BJ (cell line): ENCODE measurements around the gene DHODH. TPM values are rescaled to one million over a fixed set of nuclear protein-coding genes. Genes with fewer than 3 reads are reported as not detected.
"Not testable (repeated sequence)": the region's sequence is repeated elsewhere in the genome, so short reads cannot be mapped to it uniquely, and the experiment has no call there.

ENCODE experiments used
- CTCF ChIA-PET: fragments of 350-600 bp; formaldehyde crosslinking; extraction: SDS; loops from one replicate; lab custom pipeline; 2021; ENCODE audit warnings: antibody characterized with exemption, inconsistent platforms; lab: Yijun Ruan, JAX
- POLR2A ChIA-PET: fragments of 300-600 bp; sonication (Branson Sonifier 250); formaldehyde crosslinking; extraction: SDS; loops from one replicate; lab custom pipeline; 2021; ENCODE audit warnings: antibody characterized with exemption; lab: Charles Lee
- DNase-seq: peaks from one replicate; pipeline ENCODE4 v3.0.0-alpha.2; 2011; ENCODE audit warnings: low read depth
- H3K27me3 ChIP-seq: 2 replicates; pipeline ENCODE4 v1.6.0; 2011; ENCODE audit warnings: low read length; ENCODE audit not compliant: control insufficient read depth, insufficient read depth
- H3K36me3 ChIP-seq: 2 replicates; pipeline ENCODE4 v1.5.1; 2011; ENCODE audit warnings: low read length; ENCODE audit not compliant: control insufficient read depth, insufficient read depth
- H3K4me3 ChIP-seq: 2 replicates; pipeline ENCODE4 v1.5.1; 2011; ENCODE audit warnings: low read depth, mild to moderate bottlenecking, control low read depth, low read length
- CTCF ChIP-seq: IDR thresholded peaks from 2 replicates; pipeline ENCODE4 v1.5.1; 2011; ENCODE audit warnings: low read depth, mild to moderate bottlenecking, control low read depth, inconsistent platforms, low read length, moderate library complexity; ENCODE audit not compliant: insufficient read depth
- polyA plus RNA-seq: library from polyadenylated mRNA; depleted of rRNA; stranded (reverse); fragments of >200 nt; gene quantifications from 2 replicates; pipeline ENCODE4 v1.2.3, GENCODE V29; 2011; rRNA removed
- small RNA-seq: library from RNA; depleted of rRNA; stranded (forward); fragments of <200 nt; gene quantifications from one replicate; pipeline ENCODE3, GENCODE V24; 2012; ENCODE audit warnings: low replicate concordance, low read depth; ENCODE audit not compliant: insufficient read length

Gene DHODH
- polyA plus RNA-seq, 1 experiment = 2.7 TPM

- CTCF ChIA-PET = interaction anchor here (1.1 kb wide), 1 partner anchor 15 kb away, joined by 3 read pairs; no protein-coding TSS in a partner anchor
- POLR2A ChIA-PET = no interaction called here
- no peaks in the 10 kb centered on the region for H3K36me3 ChIP-seq
- no peak for TF ChIP-seq CTCF
- no peak for DNase-seq
- H3K27me3 ChIP-seq = no peaks in the 10 kb centered on the region
- H3K4me3 ChIP-seq = no peak overlapping the region
Measured at GRCh38 chr16:72072514-72073342, 64.2 kb downstream of the DHODH start.

- CTCF ChIA-PET = interaction anchor here (0.8 kb wide), 1 partner anchor 1961 kb away, joined by 3 read pairs; no protein-coding TSS in a partner anchor
- POLR2A ChIA-PET = no interaction called here
- DNase-seq = no peak
Measured at GRCh38 chr16:72073560-72074230, 65.2 kb downstream of the DHODH start.

GRCh38 chr16:72075067-72075466 lies 66.5 kb downstream of the DHODH start:
- H3K4me3 ChIP-seq, H3K27me3 ChIP-seq, POLR2A ChIA-PET, DNase-seq, CTCF ChIA-PET, H3K36me3 ChIP-seq: not testable (repeated sequence)

More at GRCh38 chr16:72073560-72074230, 65.2 kb downstream of the DHODH start:
- Histone ChIP-seq H3K36me3 (no peaks in the 10 kb centered on the region), H3K27me3 (no peaks in the 10 kb centered on the region), H3K4me3 (no peak overlapping the region)
- no peak for TF ChIP-seq CTCF

Small RNA genes lying within 50 kb of the gene (small RNA-seq; reads per million reads assigned to genes)
- not detected for gene RPL39P31

Other genes starting within 250 kb of the DHODH start
- 59.8 and 86.6 TPM in 2 replicates for gene AP1G1, start 199.9 kb upstream of the DHODH start, polyA plus RNA-seq
- gene ATXN1L, start 162.8 kb upstream of the DHODH start, polyA plus RNA-seq = 13.5 and 13.6 TPM in 2 replicates
- gene ZNF821, start 124.6 kb upstream of the DHODH start, polyA plus RNA-seq = 3.5 and 5.0 TPM in 2 replicates
- gene IST1, start 113.2 kb upstream of the DHODH start, polyA plus RNA-seq = 227 and 236 TPM in 2 replicates
- not detected in 2 replicates for gene PKD1L3, start 8.3 kb upstream of the DHODH start, polyA plus RNA-seq
- not detected in 2 replicates for gene HP, start 45.8 kb downstream of the DHODH start, polyA plus RNA-seq
- gene HPR, start 54.5 kb downstream of the DHODH start, polyA plus RNA-seq = not detected in 2 replicates
- gene TXNL4B, start 84.9 kb downstream of the DHODH start, polyA plus RNA-seq = 8.3 and 11.5 TPM in 2 replicates
- 23.3 and 37.6 TPM in 2 replicates for gene DHX38, start 85.1 kb downstream of the DHODH start, polyA plus RNA-seq
- 0.04 and 0.07 TPM in 2 replicates for gene PMFBP1, start 163.4 kb downstream of the DHODH start, polyA plus RNA-seq